ENCODE data around the gene TCFL5.
A peak's percentile ranks its signal among the peaks of the same experiment; 100 is the strongest.

TCFL5 gene

DNA sequence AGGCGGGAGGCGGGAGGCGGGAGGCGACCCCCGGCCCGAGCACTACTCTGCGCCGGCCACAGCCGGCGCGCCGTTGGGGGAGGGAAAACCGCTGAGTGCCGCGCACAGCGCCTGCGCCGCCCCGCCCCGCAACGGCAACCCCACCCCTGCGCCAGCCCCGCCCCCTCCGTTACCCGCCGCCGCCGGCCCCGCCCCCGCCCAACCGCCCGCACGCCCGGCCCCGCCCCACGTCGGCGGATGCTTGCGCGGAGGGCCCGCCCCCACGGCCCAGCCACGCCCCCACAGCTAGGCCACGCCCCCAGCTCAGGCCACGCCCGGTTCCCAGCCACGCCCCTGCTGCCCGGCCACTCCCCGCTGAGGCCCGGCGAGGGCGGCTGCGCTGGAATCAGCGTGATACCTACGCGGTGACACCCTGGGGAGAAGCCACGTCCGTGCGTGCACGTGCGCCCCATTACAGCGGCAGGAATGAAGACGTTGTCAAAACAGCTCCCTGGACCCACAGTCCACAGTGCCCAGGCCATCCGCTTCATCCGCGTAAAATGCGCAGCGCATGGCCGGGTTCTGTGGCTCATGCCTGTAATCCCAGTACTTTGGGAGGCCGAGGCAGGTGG is at the start of gene TCFL5:
TSS of gene TCFL5 (minus strand) at position 97 of the 611 bp plus-strand sequence. CDS start 152 bp downstream, outside the sequence.
- DNase-seq: peak; percentile 51 to 73

- no peak for DNase-seq
These were observed 49.3 kb upstream of the TCFL5 start for GRCh38 chr20:62910777-62911497.

DNA sequence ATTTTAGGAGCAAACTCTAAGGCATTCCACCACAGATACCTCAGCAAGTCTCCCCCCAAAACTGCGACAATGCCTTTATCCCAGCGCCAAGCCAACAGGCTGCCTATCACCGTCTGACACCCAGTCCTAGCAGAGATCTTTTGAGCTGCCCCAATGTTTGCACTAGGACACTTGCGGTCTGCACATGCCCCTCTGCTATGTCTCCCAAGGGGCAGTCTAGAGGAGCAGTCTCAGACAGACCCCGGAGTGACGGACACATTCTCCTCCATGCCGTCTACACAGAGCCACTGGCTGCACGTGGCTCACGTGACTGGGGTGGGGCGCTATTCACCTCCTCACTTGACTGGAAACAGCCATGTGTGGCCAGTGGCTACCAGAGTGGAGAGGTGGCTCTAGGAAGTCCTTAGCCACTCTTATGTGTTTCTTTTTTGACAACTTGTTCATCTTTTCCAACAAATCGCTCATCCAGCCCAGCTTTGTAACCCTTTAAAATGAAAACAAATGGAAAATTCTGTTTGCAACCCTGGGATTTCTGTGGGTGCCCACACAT is 48.7 kb upstream of the TCFL5 start:
- no peak for DNase-seq

- DNase-seq: no peak
These were observed 47.6 kb upstream of the TCFL5 start for GRCh38 chr20:62908971-62909791.

GRCh38 chr20:62907384-62908317 is 46.0 kb upstream of the TCFL5 start:
- DNase-seq: peak; percentile 12 to 26

GRCh38 chr20:62906647-62907375 is 45.2 kb upstream of the TCFL5 start:
- DNase-seq: no peak

DNA sequence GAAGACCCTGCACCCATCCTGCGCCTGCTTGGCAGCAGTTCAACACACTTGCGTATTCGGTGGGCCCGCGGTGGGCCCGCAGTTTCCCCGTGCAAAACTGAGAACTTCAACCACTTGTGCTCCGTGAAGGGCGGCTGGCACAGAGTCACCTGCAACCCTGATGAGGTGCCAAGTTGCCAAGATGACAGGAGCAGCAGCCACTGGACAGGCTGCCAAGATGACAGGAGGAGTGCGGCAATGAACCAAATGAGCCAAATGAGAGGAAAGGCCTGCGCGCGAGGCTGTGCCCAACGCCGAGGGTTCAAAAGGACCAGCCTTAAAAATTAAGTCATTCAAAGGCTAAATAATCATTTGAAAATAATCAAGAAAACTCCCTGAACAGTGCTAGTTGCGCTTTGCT is 44.6 kb upstream of the TCFL5 start:
- DNase-seq: no peak

GRCh38 chr20:62905536-62906117 is 44.0 kb upstream of the TCFL5 start:
- DNase-seq: no peak

GRCh38 chr20:62902926-62903615 is 41.4 kb upstream of the TCFL5 start:
- no peak for DNase-seq

GRCh38 chr20:62901891-62902290 is 40.3 kb upstream of the TCFL5 start:
- no peak for DNase-seq

DNA sequence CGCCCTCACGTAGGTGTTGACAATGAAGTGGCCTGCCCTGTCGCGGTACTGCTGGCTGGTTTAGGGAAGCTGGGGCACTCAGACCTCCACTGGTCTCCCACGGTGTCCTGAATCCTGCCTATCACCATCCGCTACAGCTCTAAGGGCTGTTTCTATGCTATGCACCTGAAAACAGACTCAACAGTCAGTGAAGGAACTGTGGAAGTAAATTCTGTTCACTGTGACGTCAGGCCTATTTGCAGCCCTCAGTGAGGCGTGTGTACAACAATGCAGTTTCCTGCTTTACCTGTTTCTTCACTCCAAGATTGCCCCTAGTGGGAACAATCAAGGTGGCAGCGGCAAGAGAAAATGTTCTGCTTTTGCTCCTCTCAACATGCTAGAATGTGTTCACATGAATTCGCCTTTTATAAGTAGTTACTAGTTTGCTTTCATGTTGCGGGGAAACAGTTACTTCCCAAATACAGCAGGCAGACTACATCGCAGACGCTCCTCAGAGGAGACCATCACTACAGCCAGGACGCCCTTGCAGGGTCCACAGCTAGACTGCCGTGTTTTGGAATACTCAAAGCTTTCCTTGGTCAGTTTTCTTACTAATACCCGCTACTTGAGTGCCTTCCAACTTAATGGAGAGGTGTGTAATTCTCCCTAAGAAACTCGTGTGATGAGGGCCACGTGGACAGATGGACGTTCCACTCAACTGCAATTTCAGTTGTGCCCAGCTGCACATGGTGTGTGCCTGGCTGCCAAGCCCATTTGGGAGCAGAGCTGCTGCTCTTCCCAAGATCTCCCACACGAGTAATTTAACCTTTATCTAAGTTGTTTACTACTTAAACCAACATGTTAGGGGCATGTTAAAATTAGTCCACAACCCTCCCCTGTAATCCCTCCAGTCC is 39.3 kb upstream of the TCFL5 start:
- DNase-seq: peak in 1 of 2 experiments; percentile 31

- DNase-seq: peak; percentile 72 to 82
These were observed 38.5 kb upstream of the TCFL5 start for GRCh38 chr20:62900052-62900691.

DNA sequence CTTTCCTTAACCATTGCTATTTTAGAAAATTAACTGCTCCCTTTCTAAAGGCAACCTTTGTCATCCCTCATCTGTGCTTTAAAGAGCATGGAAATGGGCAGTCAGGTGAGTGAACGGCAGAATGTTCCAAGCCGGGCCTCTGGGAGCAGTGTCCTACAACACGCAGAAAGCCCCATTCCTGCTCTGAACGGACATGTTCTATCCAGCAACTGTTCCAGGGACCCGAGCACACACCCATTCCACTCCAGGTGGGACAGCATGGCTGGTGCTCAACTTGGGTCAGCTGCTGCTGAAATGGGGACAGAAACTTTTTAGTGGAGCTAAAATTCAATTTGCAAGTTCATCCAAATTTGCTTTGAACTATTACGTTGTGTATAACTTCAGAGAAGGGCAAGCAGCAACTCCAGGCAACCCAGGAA is 38.0 kb upstream of the TCFL5 start:
- DNase-seq: no peak

DNA sequence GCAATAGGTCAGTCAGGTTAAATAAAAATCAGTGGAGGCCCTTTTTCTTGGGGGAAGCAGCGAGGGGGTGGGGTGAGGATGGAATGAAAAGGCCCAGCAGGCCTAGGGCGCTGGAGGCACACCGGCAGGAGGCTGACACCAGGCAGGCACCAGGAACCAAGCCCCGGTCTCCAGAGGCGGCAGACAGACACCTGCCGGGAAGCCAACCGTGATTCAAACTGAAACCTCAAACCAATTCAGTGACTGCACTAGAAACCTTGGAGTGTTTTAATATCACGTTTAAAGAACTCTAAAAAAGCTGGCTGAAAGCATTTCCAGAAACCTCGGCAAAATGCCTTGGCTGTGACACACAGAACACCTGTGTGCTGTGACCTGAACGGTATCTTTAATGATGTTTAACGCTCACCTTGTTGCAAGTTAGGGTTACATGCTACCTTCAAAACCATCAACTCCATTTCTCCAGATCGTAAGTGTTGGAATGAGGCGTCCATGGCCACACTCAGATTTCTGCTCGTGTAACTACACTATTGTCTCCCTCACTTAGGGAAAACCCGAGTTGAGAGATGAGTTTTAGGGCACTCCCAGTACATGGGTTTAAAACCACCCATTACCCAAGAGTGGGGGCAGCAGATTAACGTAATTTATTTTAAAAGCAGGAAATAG is 37.5 kb upstream of the TCFL5 start:
- DNase-seq: no peak

GRCh38 chr20:62898093-62898964 is 36.7 kb upstream of the TCFL5 start:
- no peak for DNase-seq

DNA sequence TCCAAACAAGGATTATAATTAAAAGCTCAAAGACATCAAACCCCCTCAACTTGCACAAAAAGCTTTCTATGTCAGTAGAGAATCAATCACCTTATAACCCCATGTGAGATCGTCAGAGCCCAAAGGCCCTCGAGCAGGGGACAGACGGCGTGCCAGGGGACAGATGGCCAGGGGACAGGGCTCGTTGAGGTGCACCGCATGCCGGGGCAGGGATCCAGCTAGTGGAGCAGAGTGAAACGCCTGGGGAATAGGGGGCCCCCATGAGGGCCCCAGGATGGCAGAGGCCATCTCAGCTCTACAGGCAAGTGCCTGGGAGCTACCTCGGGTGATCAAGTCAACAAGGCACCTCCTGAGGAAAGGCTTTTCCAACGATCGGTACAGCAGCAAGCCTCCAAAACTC is 36.0 kb upstream of the TCFL5 start:
- no peak for DNase-seq

GRCh38 chr20:62896526-62896925 is 34.9 kb upstream of the TCFL5 start:
- DNase-seq: no peak

Data from Kasumi-1 (cell line).